Liver (tissue), 9 donors: ENCODE data around the gene CBLL2. TPM values are rescaled to one million over a fixed set of nuclear protein-coding genes. Genes with fewer than 3 reads are reported as not detected.

Experiments
- DNase-seq: peaks from one replicate; pipeline ENCODE4 v3.0.0-alpha.2; 2017; ENCODE audit warnings: low spot score
- H3K27ac ChIP-seq, 2 donors: one replicate each; pipeline ENCODE4 v1.7.0; 2013; ENCODE audit warnings: inconsistent platforms in 2 of 2, low read length in 2 of 2, control low read depth in 1 of 2, low read depth in 1 of 2, mild to moderate bottlenecking in 1 of 2
- H3K27me3 ChIP-seq, 4 donors: one replicate each; pipeline versions ENCODE4 v1.6.1 to v1.7.0; 2013; ENCODE audit warnings: low read length in 3 of 4, inconsistent platforms in 1 of 4, mild to moderate bottlenecking in 1 of 4, moderate library complexity in 1 of 4; ENCODE audit not compliant: control insufficient read depth in 4 of 4, insufficient read depth in 4 of 4
- H3K36me3 ChIP-seq, 4 donors: one replicate each; pipeline versions ENCODE4 v1.6.1 to v1.7.0; 2013; ENCODE audit warnings: low read length in 3 of 4, mild to moderate bottlenecking in 3 of 4, low read depth in 1 of 4, moderate library complexity in 1 of 4; ENCODE audit not compliant: control insufficient read depth in 4 of 4, insufficient read depth in 3 of 4
- H3K4me1 ChIP-seq, 4 donors: one replicate each; pipeline versions ENCODE4 v1.6.1 to v1.7.0; 2013; ENCODE audit warnings: low read length in 3 of 4, mild to moderate bottlenecking in 3 of 4, moderate library complexity in 1 of 4; ENCODE audit not compliant: control insufficient read depth in 4 of 4, insufficient read depth in 4 of 4
- H3K4me3 ChIP-seq, 3 donors: one replicate each; pipeline versions ENCODE4 v1.6.1 to v1.7.0; 2013; ENCODE audit warnings: low read length in 3 of 3, control low read depth in 1 of 3, low read depth in 1 of 3, mild to moderate bottlenecking in 1 of 3
- H3K9ac ChIP-seq, 2 donors: one replicate each; pipeline ENCODE4 v1.7.0; 2013; ENCODE audit warnings: low read length in 2 of 2, mild to moderate bottlenecking in 2 of 2, moderate library complexity in 2 of 2, control low read depth in 1 of 2, low read depth in 1 of 2
- H3K9me3 ChIP-seq, 4 donors: one replicate each; pipeline versions ENCODE4 v1.6.1 to v1.7.0; 2013; ENCODE audit warnings: low read length in 3 of 4; ENCODE audit not compliant: control insufficient read depth in 4 of 4
- ATF3 ChIP-seq: IDR thresholded peaks from 2 replicates; pipeline ENCODE4 v1.6.1; 2016; ENCODE audit warnings: antibody characterized with exemption
- CTCF ChIP-seq: fragments of 150-350 bp; IDR thresholded peaks from 2 replicates; pipeline ENCODE4 v1.5.1; 2017; ENCODE audit warnings: improper control_type of control experiment, low read depth, low read length; ENCODE audit not compliant: missing input control
- EGR1 ChIP-seq, 2 donors: IDR thresholded peaks; 2 replicates each; pipeline ENCODE4 v1.6.1; 2016 to 2018; ENCODE audit warnings: antibody characterized with exemption in 2 of 2, low read depth in 2 of 2
- FOXA1 ChIP-seq: IDR thresholded peaks from 2 replicates; pipeline ENCODE4 v1.6.1; 2016; ENCODE audit warnings: antibody characterized with exemption
- FOXA2 ChIP-seq: IDR thresholded peaks from 2 replicates; pipeline ENCODE4 v1.6.1; 2016; ENCODE audit warnings: antibody characterized with exemption
- GABPA ChIP-seq, 2 donors: IDR thresholded peaks in 1 of 2; conservative IDR thresholded peaks in 1 of 2; 2 replicates each; pipeline ENCODE4 v1.6.1; 2016; ENCODE audit warnings: antibody characterized with exemption in 2 of 2, mild to moderate bottlenecking in 1 of 2, moderate library complexity in 1 of 2
- HNF4A ChIP-seq, 2 donors: conservative IDR thresholded peaks; 2 replicates each; pipeline ENCODE4 v1.6.1; 2016; ENCODE audit warnings: antibody characterized with exemption in 2 of 2, mild to moderate bottlenecking in 2 of 2
- HNF4G ChIP-seq: IDR thresholded peaks from 2 replicates; pipeline ENCODE4 v1.6.1; 2016; ENCODE audit warnings: antibody characterized with exemption
- JUND ChIP-seq, 2 donors: IDR thresholded peaks; 2 replicates each; pipeline ENCODE4 v1.6.1; 2016; ENCODE audit warnings: antibody characterized with exemption in 2 of 2
- MAX ChIP-seq: IDR thresholded peaks from 2 replicates; pipeline ENCODE4 v1.6.1; 2016; ENCODE audit warnings: antibody characterized with exemption
- NR2F2 ChIP-seq: IDR thresholded peaks from 2 replicates; pipeline ENCODE4 v1.6.1; 2016; ENCODE audit warnings: antibody characterized with exemption
- RAD21 ChIP-seq, 2 donors: IDR thresholded peaks; 2 replicates each; pipeline ENCODE4 v1.6.1; 2016; ENCODE audit warnings: antibody characterized with exemption in 2 of 2, mild to moderate bottlenecking in 2 of 2
- REST ChIP-seq: IDR thresholded peaks from 2 replicates; pipeline ENCODE4 v1.6.1; 2016; ENCODE audit warnings: antibody characterized with exemption, mild to moderate bottlenecking
- RXRA ChIP-seq, 2 donors: IDR thresholded peaks; 2 replicates each; pipeline ENCODE4 v1.6.1; 2017 to 2018; ENCODE audit warnings: antibody characterized with exemption in 2 of 2, mild to moderate bottlenecking in 1 of 2
- YY1 ChIP-seq: IDR thresholded peaks from 2 replicates; pipeline ENCODE4 v1.6.1; 2016; ENCODE audit warnings: antibody characterized with exemption, mild to moderate bottlenecking
- ZBTB33 ChIP-seq: IDR thresholded peaks from 2 replicates; pipeline ENCODE4 v1.6.1; 2016; ENCODE audit warnings: antibody characterized with exemption
- WGBS: extraction: QIAGEN DNeasy Blood & Tissue Kit; methylation state at CpG from one replicate; pipeline ENCODE4 v1.1.7; 2013; 5-methylcytosine and 5-hydroxymethylcytosine counted together
- polyA plus RNA-seq, 2 donors: library from polyadenylated mRNA; stranded (reverse) in 1 of 2; unstranded in 1 of 2; fragments of 200-250 nt in 1 of 2; fragments of >200 nt in 1 of 2; fragmentation: Nextera tagmentation in 1 of 2; extraction: Ambion mirVana in 1 of 2; gene quantifications; one replicate each; pipeline versions ENCODE4 v1.2.1 to v1.2.3, GENCODE V29; 2013 to 2015
- total RNA-seq, 2 donors: library from RNA; depleted of rRNA; stranded (reverse); fragments of >200 nt; gene quantifications; one replicate each; pipeline ENCODE4 v1.2.3, GENCODE V29; 2014
- donor health status: healthy.
- donor health status: healthy.
- donor health status: healthy.
- donor health status: healthy.
- donor health status: healthy.

CBLL2 gene
- total RNA-seq (not detected), polyA plus RNA-seq (not detected)

GRCh38 chrX:22272613-22273012 lies at the start of gene CBLL2:
Gene CBLL2 (plus strand): TSS chrX:22272913. CDS start chrX:22272992, 79 bp downstream.
- no peak for DNase-seq
- no peaks in the 10 kb centered on the region for H3K27me3 ChIP-seq
- no peak within 1 kb of the TSS for H3K4me3 ChIP-seq
- H3K27ac ChIP-seq: no peak within 1 kb of the TSS
- no peaks in the 10 kb centered on the region for H3K4me1 ChIP-seq
- no peak within 1 kb of the TSS for H3K9ac ChIP-seq
- H3K36me3 ChIP-seq: no peaks in the 10 kb centered on the region
- H3K9me3 ChIP-seq: peaks cover 0 to 2% (median 0%) of the 10 kb centered on the region in 4 donors
- TF ChIP-seq MAX: no peak
- TF ChIP-seq ZBTB33: no peak
- TF ChIP-seq RAD21 (IDR thresholded peaks at IDR 0.05): no peak
- TF ChIP-seq ATF3: no peak
- TF ChIP-seq FOXA1: no peak
- no peak for TF ChIP-seq EGR1 (IDR thresholded peaks at IDR 0.05; ENCODE audit: low read depth in 2 of 2)
- TF ChIP-seq REST: no peak
- no peak for TF ChIP-seq HNF4G
- no peak for TF ChIP-seq NR2F2
- no peak for TF ChIP-seq CTCF
- no peak for TF ChIP-seq RXRA (IDR thresholded peaks at IDR 0.05)
- no peak for TF ChIP-seq HNF4A (conservative IDR thresholded peaks at IDR 0.05)
- TF ChIP-seq FOXA2: no peak
- no peak for TF ChIP-seq YY1
- WGBS: 84% methylated on average over 13 of the region's 13 CpGs

GRCh38 chrX:22234380-22234779 lies 38.3 kb upstream of the CBLL2 start:
- WGBS: 62% methylated on average over 6 of the region's 6 CpGs
- DNase-seq: no peak
- TF ChIP-seq RXRA (IDR thresholded peaks at IDR 0.05): no peak
- no peak for TF ChIP-seq JUND (IDR thresholded peaks at IDR 0.05)
- TF ChIP-seq HNF4G: no peak
- no peak for TF ChIP-seq EGR1 (IDR thresholded peaks at IDR 0.05; ENCODE audit: low read depth in 2 of 2)
- no peak for TF ChIP-seq REST
- TF ChIP-seq FOXA1: no peak
- no peak for TF ChIP-seq MAX
- no peak for TF ChIP-seq CTCF
- no peak for TF ChIP-seq GABPA (IDR thresholded peaks at IDR 0.05 in 1 of 2, conservative IDR thresholded peaks at IDR 0.05 in 1 of 2)

More at GRCh38 chrX:22234380-22234779, 38.3 kb upstream of the CBLL2 start:
- H3K9me3 ChIP-seq: no peaks in the 10 kb centered on the region
- no peaks in the 10 kb centered on the region for H3K36me3 ChIP-seq
- no peak overlapping the region for H3K27ac ChIP-seq
- no peaks in the 10 kb centered on the region for H3K4me1 ChIP-seq
- H3K9ac ChIP-seq: no peak overlapping the region
- H3K27me3 ChIP-seq: no peaks in the 10 kb centered on the region
- no peak overlapping the region for H3K4me3 ChIP-seq
